ENCODE data around the gene STAU1.
"Not testable (repeated sequence)": the region's sequence is repeated elsewhere in the genome, so short reads cannot be mapped to it uniquely, and the experiment has no call there.

Gene STAU1

DNA sequence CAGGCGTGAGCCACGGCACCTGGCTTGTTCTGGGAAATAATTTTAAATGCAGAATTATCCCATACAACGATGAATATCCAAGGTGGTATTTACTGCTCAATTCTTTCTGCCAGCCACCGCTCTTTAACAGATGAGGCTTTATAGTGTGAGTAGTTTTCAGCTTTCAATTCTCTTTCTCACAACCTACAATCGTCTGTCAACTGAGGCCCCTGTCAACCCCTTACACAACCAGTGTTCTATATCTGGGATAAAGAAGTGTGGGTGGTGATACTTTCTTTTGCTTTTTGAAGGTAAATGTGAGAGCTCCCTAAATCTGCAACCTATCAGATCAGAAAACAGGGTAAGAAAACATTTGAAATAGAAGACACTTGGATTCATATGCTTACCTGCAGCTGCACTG lies 22.5 kb downstream of the STAU1 start:
- FAIRE-seq = no peak

- FAIRE-seq = no peak
These were observed 24.4 kb downstream of the STAU1 start for GRCh38 chr20:49163696-49164095.

DNA sequence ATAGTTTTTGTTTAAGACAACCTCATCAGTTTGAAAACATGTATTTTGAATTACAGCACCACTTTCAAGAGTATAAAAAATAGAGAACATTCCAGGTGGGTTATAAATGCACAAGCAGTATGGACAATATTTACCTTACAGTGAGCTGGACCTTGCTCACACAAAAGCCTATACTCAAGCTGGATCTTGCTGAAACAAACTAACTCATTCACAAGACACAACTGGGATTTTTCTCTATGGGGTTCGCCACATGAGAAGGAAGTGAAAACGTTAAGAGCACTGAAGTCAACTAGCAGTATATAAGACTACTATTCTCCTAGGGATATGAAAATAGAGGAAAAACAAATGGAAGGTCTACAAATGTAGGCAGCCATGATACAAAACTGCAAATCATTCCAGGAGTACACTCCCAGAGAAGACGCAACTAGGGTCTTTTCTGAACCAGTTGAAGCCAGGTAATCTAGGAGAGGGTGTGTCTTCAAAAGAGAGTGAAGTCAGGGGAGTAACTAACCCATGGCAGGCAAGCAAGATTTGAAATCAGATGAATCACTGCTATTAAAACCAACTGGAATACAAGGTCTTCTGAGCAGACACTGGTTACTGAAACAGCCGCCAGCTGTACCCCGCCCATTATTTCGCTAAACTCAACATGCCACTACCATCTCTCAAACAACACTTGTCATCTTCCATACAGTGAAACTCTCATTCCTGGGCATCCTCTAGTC lies 26.5 kb downstream of the STAU1 start:
- FAIRE-seq = no peak

GRCh38 chr20:49160057-49160929 lies 27.8 kb downstream of the STAU1 start:
- no peak for FAIRE-seq

DNA sequence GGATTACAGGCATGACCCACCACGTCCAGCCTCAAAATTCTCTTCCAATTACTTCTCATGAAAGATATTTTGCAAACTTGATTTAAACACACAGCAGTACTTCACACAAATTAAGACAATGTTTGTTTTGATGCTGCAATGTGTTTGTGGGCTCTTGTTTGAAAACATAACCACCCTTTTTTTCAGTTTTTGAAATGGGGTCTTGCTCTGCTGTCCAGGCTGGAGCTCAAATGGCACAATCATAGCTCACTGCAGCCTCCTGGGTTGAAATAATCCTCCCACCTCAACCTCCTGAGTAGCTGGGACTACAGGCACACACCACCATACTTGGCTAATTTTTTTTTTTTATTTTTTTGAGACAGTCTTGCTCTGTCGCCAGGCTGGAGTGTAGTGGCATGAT lies 31.0 kb downstream of the STAU1 start:
- FAIRE-seq = no peak

- FAIRE-seq = no peak
These were observed 31.7 kb downstream of the STAU1 start for GRCh38 chr20:49156481-49156880.

- no peak for FAIRE-seq
These were observed 36.7 kb downstream of the STAU1 start for GRCh38 chr20:49151436-49151835.

DNA sequence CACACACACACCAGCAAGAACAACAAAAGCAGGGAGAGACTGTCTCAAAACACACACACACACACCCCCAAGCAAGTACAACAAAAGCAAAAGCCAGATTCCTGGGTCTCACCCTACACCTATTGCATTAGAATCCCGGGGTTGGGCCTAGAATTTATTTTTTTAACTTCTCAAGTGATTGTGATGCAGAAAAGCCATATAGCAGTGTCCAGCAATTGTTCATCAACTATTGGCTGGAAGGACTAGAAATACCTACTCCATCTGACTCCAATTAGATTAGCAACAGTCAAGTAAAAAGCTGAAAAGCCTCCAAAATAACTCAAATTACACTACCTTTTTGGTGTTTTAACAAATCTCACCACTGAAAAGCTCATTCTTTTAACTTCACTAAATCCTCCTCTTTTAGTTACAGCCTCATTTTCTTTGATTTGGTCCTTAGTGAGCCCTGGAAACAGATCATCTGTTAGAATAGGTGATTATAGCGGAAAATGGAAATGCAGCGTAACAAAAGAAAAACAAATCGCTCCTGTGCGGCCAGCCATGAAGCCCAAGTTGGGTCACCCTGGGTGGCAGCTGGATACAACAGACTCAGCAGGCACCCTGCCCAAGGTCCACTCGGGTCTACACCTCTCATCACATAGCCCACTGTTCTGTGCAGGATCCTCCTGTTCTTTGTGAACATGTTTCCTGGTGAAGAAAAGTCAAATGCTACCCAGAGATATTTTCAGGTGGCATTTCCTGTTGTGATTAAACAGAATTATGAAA lies 38.7 kb downstream of the STAU1 start:
- no peak for FAIRE-seq

- FAIRE-seq = no peak
These were observed 39.5 kb downstream of the STAU1 start for GRCh38 chr20:49148601-49149000.

GRCh38 chr20:49147296-49147695 lies 40.8 kb downstream of the STAU1 start:
- no peak for FAIRE-seq

DNA sequence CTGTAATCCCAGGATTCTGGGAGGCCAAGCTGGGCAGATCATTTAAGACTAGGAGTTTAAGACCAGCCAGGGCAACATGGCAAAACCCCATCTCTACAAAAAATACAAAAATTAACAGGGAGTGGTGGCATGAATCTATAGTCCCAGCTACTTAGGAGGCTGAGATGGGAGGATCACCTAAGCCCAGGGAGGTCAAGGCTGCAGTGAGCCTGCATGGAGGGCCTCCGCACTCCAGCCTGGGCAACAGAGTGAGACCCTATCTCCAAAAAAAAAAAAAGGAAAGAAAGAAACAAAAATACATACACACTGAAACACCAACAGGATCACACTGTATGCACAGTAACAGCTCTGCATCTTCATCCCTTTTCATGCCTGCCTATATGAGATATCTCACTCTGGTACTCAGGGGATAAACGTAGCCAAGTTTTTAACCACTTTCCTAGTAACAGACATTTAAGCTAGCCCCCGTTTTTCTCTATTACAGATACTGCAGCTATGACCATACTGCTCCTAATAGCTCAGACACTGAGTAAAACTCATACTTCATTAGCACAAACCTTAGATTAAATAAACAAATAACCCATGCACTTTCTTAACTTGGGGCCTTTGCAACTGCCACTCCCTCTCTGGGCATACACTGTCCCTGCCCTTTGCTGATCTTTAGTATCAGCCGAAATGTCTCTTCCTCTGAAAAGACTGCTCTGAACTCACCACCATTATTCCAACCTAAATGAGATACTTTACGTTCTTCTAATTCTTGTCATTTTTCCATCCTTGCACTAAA lies 41.5 kb downstream of the STAU1 start:
- FAIRE-seq = no peak

DNA sequence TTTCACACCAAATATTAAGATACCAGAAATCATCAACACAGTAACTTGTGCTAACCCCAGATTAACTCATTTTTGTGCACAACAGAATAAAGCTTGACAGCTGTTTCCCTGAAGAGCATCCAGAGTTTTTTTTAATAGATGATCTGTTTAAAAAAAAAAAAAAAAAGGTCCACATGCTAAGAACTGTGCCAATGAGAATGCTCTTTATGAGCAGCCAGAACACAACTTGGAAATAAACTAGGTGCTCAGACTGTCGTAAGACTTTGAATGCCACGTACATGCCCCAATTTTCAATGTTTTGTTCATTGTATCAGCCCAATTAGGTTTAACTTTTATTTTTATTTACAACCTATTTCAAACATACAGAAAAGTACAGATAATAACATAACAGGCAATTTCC lies 47.3 kb downstream of the STAU1 start:
- FAIRE-seq = no peak

GRCh38 chr20:49140411-49140810 lies 47.7 kb downstream of the STAU1 start:
- no peak for FAIRE-seq

- FAIRE-seq = no peak
These were observed 49.7 kb downstream of the STAU1 start for GRCh38 chr20:49138431-49138830.

GRCh38 chr20:49136817-49137571 lies 51.1 kb downstream of the STAU1 start:
- no peak for FAIRE-seq

DNA sequence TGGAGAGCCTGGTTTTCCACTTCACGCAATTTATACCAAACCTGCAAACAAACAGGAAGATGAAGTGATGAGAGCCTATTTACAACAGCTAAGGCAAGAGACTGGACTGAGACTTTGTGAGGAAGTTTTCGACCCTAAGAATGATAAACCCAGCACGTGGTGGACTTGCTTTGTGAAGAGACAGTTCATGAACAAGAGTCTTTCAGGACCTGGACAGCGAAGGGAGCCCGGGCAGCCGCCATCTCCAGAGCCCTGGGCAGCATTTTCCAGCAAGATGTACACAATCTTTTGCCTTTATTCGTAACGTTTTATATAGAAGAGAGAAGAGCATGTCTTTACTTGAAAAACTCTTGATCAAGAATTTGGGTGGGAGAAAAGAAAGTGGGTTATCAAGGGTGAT lies 53.3 kb downstream of the STAU1 start:
- not testable (repeated sequence) for FAIRE-seq

DNA sequence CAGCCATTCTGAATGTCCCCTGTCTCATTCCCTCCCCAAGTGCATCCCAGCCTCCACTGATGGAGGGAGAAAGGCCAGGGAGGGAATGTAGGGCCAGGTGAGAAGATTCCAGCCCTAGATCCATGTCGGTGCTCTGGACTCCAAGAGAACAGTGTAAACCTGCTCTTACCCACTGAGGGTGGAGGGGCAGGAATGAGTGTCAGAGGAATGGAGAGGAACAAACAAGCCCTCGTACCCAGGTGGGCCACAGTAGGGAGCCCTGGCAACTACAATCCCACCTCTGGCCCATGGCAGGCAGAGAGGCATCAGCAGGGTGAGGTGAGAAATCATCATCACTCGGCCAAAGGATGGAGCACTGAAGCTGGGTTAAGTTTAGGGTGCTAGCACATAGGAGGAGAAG lies 54.6 kb downstream of the STAU1 start:
- no peak for FAIRE-seq

DNA sequence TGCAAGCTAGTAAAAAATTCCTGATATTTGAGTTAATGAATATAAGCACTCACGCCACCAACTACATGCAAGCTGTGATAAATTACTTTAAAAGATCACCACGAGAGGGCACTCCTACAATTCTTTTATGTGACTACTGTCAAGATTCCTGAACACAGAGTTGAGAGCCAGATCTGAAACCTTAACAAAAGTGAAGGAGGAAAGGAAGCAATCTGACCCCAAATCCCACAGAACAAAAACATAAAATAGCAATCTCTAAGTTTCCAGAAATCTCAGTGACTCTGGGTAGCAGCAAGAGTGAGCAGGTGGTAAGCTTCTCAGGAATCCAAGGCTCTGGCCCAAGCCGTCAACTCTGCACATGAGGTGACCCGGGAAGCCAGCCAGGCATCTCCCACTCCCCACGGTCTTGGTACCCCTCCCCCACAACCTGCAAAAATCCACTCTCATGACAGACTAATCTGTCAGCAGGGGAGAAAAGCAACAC lies 55.1 kb downstream of the STAU1 start:
- FAIRE-seq = peak; percentile 72

GRCh38 chr20:49123982-49124381 lies 64.2 kb downstream of the STAU1 start:
- FAIRE-seq = no peak

DNA sequence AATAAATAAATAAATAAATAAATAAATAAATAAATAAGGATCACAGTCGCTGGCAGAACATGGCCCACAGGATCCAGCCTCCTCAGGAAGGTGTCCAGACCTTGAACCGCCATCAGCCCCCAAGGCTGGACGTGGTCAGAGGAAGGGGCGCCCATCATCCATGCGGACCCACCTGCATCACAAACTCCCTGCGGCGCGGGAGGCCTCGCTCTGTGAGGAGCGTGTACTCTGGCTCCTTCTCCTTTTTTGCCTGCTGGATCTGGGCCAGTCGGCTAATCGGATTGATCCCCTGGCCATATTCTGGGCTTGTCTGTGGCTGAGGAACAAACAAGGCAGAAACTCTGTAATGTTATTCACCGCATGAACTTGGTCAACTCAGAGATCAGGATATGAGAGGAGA lies 65.2 kb downstream of the STAU1 start:
- no peak for FAIRE-seq

GRCh38 chr20:49119988-49120387 lies 68.1 kb downstream of the STAU1 start:
- FAIRE-seq = no peak

GRCh38 chr20:49118307-49118706 lies 69.8 kb downstream of the STAU1 start:
- no peak for FAIRE-seq
